ENCODE results near the gene NLGN2. TPM values are rescaled to one million over a fixed set of nuclear protein-coding genes. Genes with fewer than 3 reads are reported as not detected.

The NLGN2 gene
- total RNA-seq, 1 experiment from 2014 or later: 76.7 TPM

DNA sequence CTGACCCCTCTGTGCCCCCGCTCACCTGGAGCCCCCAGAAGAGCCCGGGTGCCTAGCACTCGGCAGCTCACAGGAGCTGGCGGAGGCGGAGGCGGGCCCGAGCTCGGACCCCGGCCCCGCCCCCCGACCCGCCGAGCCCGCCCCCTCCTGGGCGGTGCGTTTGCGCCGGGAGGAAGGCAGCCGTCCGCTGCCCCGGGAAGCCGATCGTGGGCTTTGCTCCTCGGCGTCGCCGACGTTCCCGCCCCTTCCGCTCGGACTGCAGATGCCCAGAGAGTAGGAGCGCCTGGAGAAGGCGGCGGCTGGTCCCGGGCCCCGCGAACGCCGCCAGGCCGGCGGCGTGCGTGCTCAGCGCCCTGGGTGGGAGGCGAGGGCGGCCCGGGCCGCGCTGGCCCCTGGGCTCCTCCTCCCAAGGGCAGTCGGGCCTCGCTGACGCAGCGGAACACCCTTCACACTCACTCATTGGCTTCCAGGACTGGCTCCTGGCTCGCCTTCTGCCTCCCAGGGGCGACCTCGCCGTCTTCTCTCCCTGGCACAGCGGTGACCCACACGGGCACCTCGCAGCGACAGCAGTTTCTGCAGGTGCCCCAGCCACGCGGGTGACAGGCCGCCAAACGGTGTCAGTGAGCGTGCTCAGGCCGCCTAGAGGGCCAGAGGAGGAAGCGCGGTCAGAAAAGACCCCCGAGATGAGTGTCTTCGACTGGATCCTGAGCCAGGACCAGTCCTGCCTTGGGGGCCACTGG is 13.0 kb upstream of the NLGN2 start, which contains the start of gene PLSCR3 (continued):
- TF ChIP-seq, protein P1, sequence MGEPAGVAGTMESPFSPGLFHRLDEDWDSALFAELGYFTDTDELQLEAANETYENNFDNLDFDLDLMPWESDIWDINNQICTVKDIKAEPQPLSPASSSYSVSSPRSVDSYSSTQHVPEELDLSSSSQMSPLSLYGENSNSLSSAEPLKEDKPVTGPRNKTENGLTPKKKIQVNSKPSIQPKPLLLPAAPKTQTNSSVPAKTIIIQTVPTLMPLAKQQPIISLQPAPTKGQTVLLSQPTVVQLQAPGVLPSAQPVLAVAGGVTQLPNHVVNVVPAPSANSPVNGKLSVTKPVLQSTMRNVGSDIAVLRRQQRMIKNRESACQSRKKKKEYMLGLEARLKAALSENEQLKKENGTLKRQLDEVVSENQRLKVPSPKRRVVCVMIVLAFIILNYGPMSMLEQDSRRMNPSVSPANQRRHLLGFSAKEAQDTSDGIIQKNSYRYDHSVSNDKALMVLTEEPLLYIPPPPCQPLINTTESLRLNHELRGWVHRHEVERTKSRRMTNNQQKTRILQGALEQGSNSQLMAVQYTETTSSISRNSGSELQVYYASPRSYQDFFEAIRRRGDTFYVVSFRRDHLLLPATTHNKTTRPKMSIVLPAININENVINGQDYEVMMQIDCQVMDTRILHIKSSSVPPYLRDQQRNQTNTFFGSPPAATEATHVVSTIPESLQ (CRISPR knock-in tag; IDR thresholded peaks at IDR 0.05): no peak
- TF ChIP-seq, protein P2, sequence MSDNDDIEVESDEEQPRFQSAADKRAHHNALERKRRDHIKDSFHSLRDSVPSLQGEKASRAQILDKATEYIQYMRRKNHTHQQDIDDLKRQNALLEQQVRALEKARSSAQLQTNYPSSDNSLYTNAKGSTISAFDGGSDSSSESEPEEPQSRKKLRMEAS (CRISPR knock-in tag; IDR thresholded peaks at IDR 0.05): peak; percentile 85; the same call in 1 of the 2 replicates
- no peak for TF ChIP-seq NFE2L1 (CRISPR knock-in tag; IDR thresholded peaks at IDR 0.05)
- no peak for TF ChIP-seq TCF7 (CRISPR knock-in tag; IDR thresholded peaks at IDR 0.05; ENCODE audit: low read depth)

DNA sequence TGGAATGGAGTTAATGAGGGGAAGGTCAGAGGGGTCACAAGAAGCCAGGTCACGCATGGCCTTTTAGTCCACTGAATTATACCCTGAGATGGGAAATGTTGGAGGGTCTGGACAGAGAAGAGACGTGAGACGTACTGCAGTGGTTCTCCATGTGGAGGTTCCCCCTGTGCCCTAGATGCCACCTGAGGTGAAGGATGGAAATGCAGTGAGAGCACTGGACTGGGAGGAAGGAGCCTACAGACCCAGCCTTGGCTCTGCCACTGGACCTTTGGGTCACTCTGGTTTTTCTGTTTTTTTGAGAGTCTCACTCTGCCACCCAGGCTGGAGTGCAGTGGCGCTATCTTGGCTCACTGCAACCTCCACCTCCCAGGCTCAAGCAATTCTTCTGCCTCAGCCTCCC is 11.5 kb upstream of the NLGN2 start:
- ChIA-PET CTCF (interaction anchor here (3.9 to 4.1 kb wide), 2 partner anchors 8 to 45 kb away, joined by 21 to 59 read pairs; partner anchors contain the start of genes FGF11 and TMEM256), POLR2A (no interaction called here)
- no peak overlapping the region for H3K4me3 Mint-ChIP-seq
- DNase-seq (ENCODE audit: low spot score) (no peak), ATAC-seq (no peak)
- H3K9me3 Mint-ChIP-seq: no peaks in the 10 kb centered on the region
- TF ChIP-seq IRF2 (CRISPR knock-in tag; IDR thresholded peaks at IDR 0.05; ENCODE audit: borderline replicate concordance, low read depth) (no peak), MXD4 (CRISPR knock-in tag; IDR thresholded peaks at IDR 0.05; ENCODE audit: borderline replicate concordance) (no peak), ZNF219 (CRISPR knock-in tag; IDR thresholded peaks at IDR 0.05; ENCODE audit: borderline replicate concordance) (no peak), FOXP1 (CRISPR knock-in tag; IDR thresholded peaks at IDR 0.05; ENCODE audit: borderline replicate concordance) (no peak), ZBTB21 (CRISPR knock-in tag; IDR thresholded peaks at IDR 0.05; ENCODE audit: borderline replicate concordance) (no peak), SMAD3 (CRISPR knock-in tag; IDR thresholded peaks at IDR 0.05; ENCODE audit: borderline replicate concordance) (no peak), GRHL2 (CRISPR knock-in tag; IDR thresholded peaks at IDR 0.05; ENCODE audit: insufficient replicate concordance, severe bottlenecking) (no peak), ZNF396 (CRISPR knock-in tag; IDR thresholded peaks at IDR 0.05; ENCODE audit: borderline replicate concordance) (no peak), MYBL2 (CRISPR knock-in tag; IDR thresholded peaks at IDR 0.05) (no peak), TEAD4 (CRISPR knock-in tag; IDR thresholded peaks at IDR 0.05) (no peak), CBFB (CRISPR knock-in tag; IDR thresholded peaks at IDR 0.05; ENCODE audit: low read depth) (no peak)
- TF ChIP-seq, protein P3, sequence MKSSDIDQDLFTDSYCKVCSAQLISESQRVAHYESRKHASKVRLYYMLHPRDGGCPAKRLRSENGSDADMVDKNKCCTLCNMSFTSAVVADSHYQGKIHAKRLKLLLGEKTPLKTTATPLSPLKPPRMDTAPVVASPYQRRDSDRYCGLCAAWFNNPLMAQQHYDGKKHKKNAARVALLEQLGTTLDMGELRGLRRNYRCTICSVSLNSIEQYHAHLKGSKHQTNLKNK (CRISPR knock-in tag; IDR thresholded peaks at IDR 0.05): no peak
- TF ChIP-seq, protein P4, sequence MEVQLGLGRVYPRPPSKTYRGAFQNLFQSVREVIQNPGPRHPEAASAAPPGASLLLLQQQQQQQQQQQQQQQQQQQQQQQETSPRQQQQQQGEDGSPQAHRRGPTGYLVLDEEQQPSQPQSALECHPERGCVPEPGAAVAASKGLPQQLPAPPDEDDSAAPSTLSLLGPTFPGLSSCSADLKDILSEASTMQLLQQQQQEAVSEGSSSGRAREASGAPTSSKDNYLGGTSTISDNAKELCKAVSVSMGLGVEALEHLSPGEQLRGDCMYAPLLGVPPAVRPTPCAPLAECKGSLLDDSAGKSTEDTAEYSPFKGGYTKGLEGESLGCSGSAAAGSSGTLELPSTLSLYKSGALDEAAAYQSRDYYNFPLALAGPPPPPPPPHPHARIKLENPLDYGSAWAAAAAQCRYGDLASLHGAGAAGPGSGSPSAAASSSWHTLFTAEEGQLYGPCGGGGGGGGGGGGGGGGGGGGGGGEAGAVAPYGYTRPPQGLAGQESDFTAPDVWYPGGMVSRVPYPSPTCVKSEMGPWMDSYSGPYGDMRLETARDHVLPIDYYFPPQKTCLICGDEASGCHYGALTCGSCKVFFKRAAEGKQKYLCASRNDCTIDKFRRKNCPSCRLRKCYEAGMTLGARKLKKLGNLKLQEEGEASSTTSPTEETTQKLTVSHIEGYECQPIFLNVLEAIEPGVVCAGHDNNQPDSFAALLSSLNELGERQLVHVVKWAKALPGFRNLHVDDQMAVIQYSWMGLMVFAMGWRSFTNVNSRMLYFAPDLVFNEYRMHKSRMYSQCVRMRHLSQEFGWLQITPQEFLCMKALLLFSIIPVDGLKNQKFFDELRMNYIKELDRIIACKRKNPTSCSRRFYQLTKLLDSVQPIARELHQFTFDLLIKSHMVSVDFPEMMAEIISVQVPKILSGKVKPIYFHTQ (CRISPR knock-in tag; IDR thresholded peaks at IDR 0.05): no peak
- TF ChIP-seq, protein P5, sequence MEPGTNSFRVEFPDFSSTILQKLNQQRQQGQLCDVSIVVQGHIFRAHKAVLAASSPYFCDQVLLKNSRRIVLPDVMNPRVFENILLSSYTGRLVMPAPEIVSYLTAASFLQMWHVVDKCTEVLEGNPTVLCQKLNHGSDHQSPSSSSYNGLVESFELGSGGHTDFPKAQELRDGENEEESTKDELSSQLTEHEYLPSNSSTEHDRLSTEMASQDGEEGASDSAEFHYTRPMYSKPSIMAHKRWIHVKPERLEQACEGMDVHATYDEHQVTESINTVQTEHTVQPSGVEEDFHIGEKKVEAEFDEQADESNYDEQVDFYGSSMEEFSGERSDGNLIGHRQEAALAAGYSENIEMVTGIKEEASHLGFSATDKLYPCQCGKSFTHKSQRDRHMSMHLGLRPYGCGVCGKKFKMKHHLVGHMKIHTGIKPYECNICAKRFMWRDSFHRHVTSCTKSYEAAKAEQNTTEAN (CRISPR knock-in tag; IDR thresholded peaks at IDR 0.05): no peak
- TF ChIP-seq, protein P6, sequence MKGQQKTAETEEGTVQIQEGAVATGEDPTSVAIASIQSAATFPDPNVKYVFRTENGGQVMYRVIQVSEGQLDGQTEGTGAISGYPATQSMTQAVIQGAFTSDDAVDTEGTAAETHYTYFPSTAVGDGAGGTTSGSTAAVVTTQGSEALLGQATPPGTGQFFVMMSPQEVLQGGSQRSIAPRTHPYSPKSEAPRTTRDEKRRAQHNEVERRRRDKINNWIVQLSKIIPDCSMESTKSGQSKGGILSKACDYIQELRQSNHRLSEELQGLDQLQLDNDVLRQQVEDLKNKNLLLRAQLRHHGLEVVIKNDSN (CRISPR knock-in tag; IDR thresholded peaks at IDR 0.05): no peak
- peaks cover 7% of the 10 kb centered on the region for H3K4me1 Mint-ChIP-seq
- peaks cover 9% of the 10 kb centered on the region for H3K36me3 Mint-ChIP-seq
- no peak overlapping the region for H3K27ac Mint-ChIP-seq
- no peaks in the 10 kb centered on the region; the same call in 1 of the 2 replicates for H3K27me3 Mint-ChIP-seq (ENCODE audit: low read depth)

All from WTC11 (cell line).